IMR-90 (cell line): Measurements from ENCODE around the gene IFRD2. TPM values are rescaled to one million over a fixed set of nuclear protein-coding genes. Genes with fewer than 3 reads are reported as not detected.

ENCODE experiments used
- ATAC-seq: fragments of 200-7000 bp; cut with Tn5 transposase; 2 replicates; pipeline ENCODE4 v1.9.1; 2020; ENCODE audit warnings: low read depth, mild to moderate bottlenecking, moderate library complexity
- BruUV-seq: library from RNA; stranded (reverse); fragments of 400-500 nt; replicated peaks from 2 replicates; lab custom pipeline; 2021; lab: Mats Ljungman, UMichigan
- CTCF ChIA-PET: fragments of 300-600 bp; formaldehyde crosslinking; extraction: SDS; loops from one replicate; lab custom pipeline; 2021; ENCODE audit warnings: antibody characterized with exemption; lab: Yijun Ruan, JAX
- POLR2A ChIA-PET: fragments of 300-600 bp; sonication (Branson Sonifier 250); formaldehyde crosslinking; loops from one replicate; lab custom pipeline; 2022; ENCODE audit warnings: antibody characterized with exemption; ENCODE audit not compliant: unreplicated experiment; lab: Charles Lee
- DNase-seq: peaks from one replicate; pipeline ENCODE4 v3.0.0; 2013
- H2AFZ ChIP-seq: replicated peaks from 2 replicates; pipeline ENCODE3; 2013; ENCODE audit warnings: low read length, mild to moderate bottlenecking; ENCODE audit not compliant: poor library complexity
- H2AK5ac ChIP-seq: 2 replicates; pipeline ENCODE4 v1.6.1; 2013; ENCODE audit warnings: low read depth, low read length, inconsistent platforms
- H2AK9ac ChIP-seq: replicated peaks from 2 replicates; pipeline ENCODE3; 2013; ENCODE audit warnings: mild to moderate bottlenecking, low read depth, low read length, moderate library complexity; ENCODE audit not compliant: poor library complexity
- H2BK120ac ChIP-seq: 2 replicates; pipeline ENCODE4 v1.6.1; 2013; ENCODE audit warnings: low read depth, low read length, inconsistent platforms
- H2BK15ac ChIP-seq: 3 replicates; pipeline ENCODE4 v1.6.1; 2013; ENCODE audit warnings: low read depth, low read length, inconsistent platforms
- H2BK20ac ChIP-seq: 2 replicates; pipeline ENCODE4 v1.6.1; 2013; ENCODE audit warnings: low read depth, mild to moderate bottlenecking, inconsistent platforms, low read length, moderate library complexity
- H2BK5ac ChIP-seq: 2 replicates; pipeline ENCODE4 v1.6.1; 2013; ENCODE audit warnings: mild to moderate bottlenecking, low read depth, low read length, inconsistent platforms; ENCODE audit not compliant: poor library complexity, severe bottlenecking
- H3K14ac ChIP-seq: replicated peaks from 2 replicates; pipeline ENCODE4 v1.6.1; 2013; ENCODE audit warnings: low read depth, low read length, inconsistent platforms
- H3K18ac ChIP-seq: 2 replicates; pipeline ENCODE4 v1.6.1; 2013; ENCODE audit warnings: low read depth, low read length, control low read depth
- H3K23ac ChIP-seq: 2 replicates; pipeline ENCODE4 v1.6.1; 2013; ENCODE audit warnings: low read depth, low read length, inconsistent platforms
- H3K27ac ChIP-seq: 2 replicates; pipeline ENCODE4 v1.5.1; 2013; ENCODE audit warnings: mild to moderate bottlenecking, control low read depth, low read length; ENCODE audit not compliant: insufficient read depth
- H3K27me3 ChIP-seq: 2 replicates; pipeline ENCODE4 v1.6.1; 2013; ENCODE audit warnings: low read length; ENCODE audit not compliant: control insufficient read depth, insufficient read depth
- H3K36me3 ChIP-seq: 2 replicates; pipeline ENCODE4 v1.6.1; 2013; ENCODE audit warnings: low read length, mixed read lengths; ENCODE audit not compliant: control insufficient read depth, insufficient read depth
- H3K4ac ChIP-seq: 2 replicates; pipeline ENCODE4 v1.6.1; 2013; ENCODE audit warnings: low read depth, low read length, inconsistent platforms
- H3K4me1 ChIP-seq: 2 replicates; pipeline ENCODE4 v1.6.1; 2013; ENCODE audit warnings: low read length, mixed read lengths; ENCODE audit not compliant: control insufficient read depth, insufficient read depth
- H3K4me2 ChIP-seq: 2 replicates; pipeline ENCODE4 v1.6.1; 2013; ENCODE audit warnings: low read depth, mild to moderate bottlenecking, control low read depth, low read length, moderate library complexity
- H3K4me3 ChIP-seq: 2 replicates; pipeline ENCODE4 v1.5.1; 2013; ENCODE audit warnings: low read depth, mild to moderate bottlenecking, control low read depth, low read length, moderate library complexity; ENCODE audit not compliant: insufficient read depth
- H3K56ac ChIP-seq: 2 replicates; pipeline ENCODE4 v1.6.1; 2013; ENCODE audit warnings: low read length, inconsistent platforms; ENCODE audit not compliant: insufficient read depth; ENCODE audit errors: extremely low read depth
- H3K79me1 ChIP-seq, 2 experiments: 2 replicates each; pipeline ENCODE4 v1.6.1; 2013; ENCODE audit warnings: low read length in 2 of 2, inconsistent platforms in 1 of 2, low read depth in 1 of 2
- H3K9ac ChIP-seq: 2 replicates; pipeline ENCODE4 v1.6.1; 2013; ENCODE audit warnings: low read depth, low read length, control low read depth
- H3K9me1 ChIP-seq: 2 replicates; pipeline ENCODE4 v1.6.1; 2013; ENCODE audit warnings: low read length, inconsistent platforms; ENCODE audit not compliant: insufficient read depth
- H3K9me3 ChIP-seq: 2 replicates; pipeline ENCODE4 v1.6.1; 2013; ENCODE audit warnings: low read length; ENCODE audit not compliant: control insufficient read depth, insufficient read depth
- H4K20me1 ChIP-seq: 2 replicates; pipeline ENCODE4 v1.6.1; 2013; ENCODE audit warnings: low read length, inconsistent platforms; ENCODE audit not compliant: insufficient read depth
- H4K5ac ChIP-seq: 2 replicates; pipeline ENCODE4 v1.6.1; 2013; ENCODE audit warnings: mild to moderate bottlenecking, low read depth, low read length, control low read depth
- H4K8ac ChIP-seq, 2 experiments: 2 replicates each; pipeline ENCODE4 v1.6.1; 2013; ENCODE audit warnings: low read depth in 2 of 2, low read length in 2 of 2, control low read depth in 1 of 2, inconsistent platforms in 1 of 2
- H4K91ac ChIP-seq: 2 replicates; pipeline ENCODE4 v1.6.1; 2013; ENCODE audit warnings: low read depth, low read length, inconsistent platforms; ENCODE audit not compliant: insufficient read depth
- BHLHE40 ChIP-seq: fragments of 150-350 bp; IDR thresholded peaks from 2 replicates; pipeline ENCODE4 v1.6.1; 2016; ENCODE audit warnings: mild to moderate bottlenecking, low read depth, low read length
- MAFK ChIP-seq: IDR thresholded peaks from 2 replicates; pipeline ENCODE4 v1.6.1; 2012; ENCODE audit warnings: low read depth, low read length, improper control_type of control experiment
- MAZ ChIP-seq: IDR thresholded peaks from 2 replicates; pipeline ENCODE4 v1.6.1; 2012; ENCODE audit warnings: low read depth, mild to moderate bottlenecking, low read length, improper control_type of control experiment, moderate library complexity, borderline replicate concordance
- NFE2L2 ChIP-seq: fragments of 150-350 bp; IDR thresholded peaks from 2 replicates; pipeline ENCODE4 v1.6.1; 2016; ENCODE audit warnings: low read depth, mild to moderate bottlenecking, low read length
- POLR2A ChIP-seq: IDR thresholded peaks from 2 replicates; pipeline ENCODE4 v1.6.1; 2012; ENCODE audit warnings: mild to moderate bottlenecking, low read depth, low read length
- WGBS, 2 experiments: methylation state at CpG; one replicate each; pipeline versions ENCODE4 v1.1.5 to v1.1.7; 2013; ENCODE audit warnings: missing lambda C conversion rate in 2 of 2; ENCODE audit not compliant: insufficient read length in 1 of 2; ENCODE audit errors: extremely low coverage in 2 of 2; 5-methylcytosine and 5-hydroxymethylcytosine counted together
- dilution Hi-C: fragments of 300-500 bp; cut with HindIII; formaldehyde crosslinking; loops from one replicate; pipeline ENCODE4 v1.14.3; 2018; ENCODE audit warnings: low sequenced_read_pairs; ENCODE audit not compliant: unreplicated experiment
- in situ Hi-C: fragments of 300-500 bp; cut with MboI; formaldehyde crosslinking; loops from 3 replicates; pipeline ENCODE4 v1.14.3; 2019; ENCODE audit warnings: low sequenced_read_pairs, inconsistent platforms, mixed read lengths
- intact Hi-C: fragments of 100-400 bp; cut with micrococcal nuclease; formaldehyde crosslinking; loops from 2 replicates; pipeline ENCODE4 v1.10.0; 2022
- polyA plus RNA-seq, 3 experiments: library from polyadenylated mRNA; depleted of rRNA; stranded (reverse); fragments of >200 nt; gene quantifications; 2 replicates each; pipeline ENCODE4 v1.2.3, GENCODE V29; 2012; ENCODE audit warnings: low replicate concordance in 1 of 3
- total RNA-seq: library from RNA; depleted of rRNA; stranded (reverse); fragments of >200 nt; gene quantifications from 2 replicates; pipeline ENCODE4 v1.2.3, GENCODE V29; 2012
- TF ChIP-seq, protein P1 (sequence below): fragments of 150-350 bp; IDR thresholded peaks from 2 replicates; pipeline ENCODE4 v1.6.1; 2016; ENCODE audit warnings: low read depth, mild to moderate bottlenecking, low read length, moderate library complexity, borderline replicate concordance

Gene IFRD2
- total and polyA plus RNA-seq, 2 of the 4 experiments (the other 2 are of a cell fraction): 52.7 to 79.1 TPM

DNA sequence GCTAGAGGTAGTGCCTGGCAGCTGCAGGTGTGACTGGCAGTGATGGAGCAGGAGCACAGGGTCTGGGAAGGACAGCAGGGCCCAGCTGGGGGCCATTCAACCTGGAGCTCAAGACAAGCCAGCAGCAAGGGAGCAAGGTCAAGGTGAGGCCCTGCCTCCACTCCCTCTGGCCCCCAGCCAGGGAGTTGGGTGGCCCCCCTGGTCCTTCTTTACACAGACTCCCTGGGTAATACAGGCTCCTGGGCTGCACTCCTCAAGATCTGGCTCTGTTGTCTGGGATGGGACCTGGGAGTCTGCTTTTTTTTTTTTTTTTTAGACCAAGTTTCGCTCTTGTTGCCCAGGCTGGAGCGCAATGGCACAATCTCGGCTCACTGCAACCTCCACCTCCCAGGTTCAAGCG lies 41.7 kb downstream of the IFRD2 start:
- no peak overlapping the region for H3K4me3 ChIP-seq
- H2BK120ac ChIP-seq: no peak overlapping the region
- H2BK5ac ChIP-seq: no peak overlapping the region
- no peak overlapping the region for H3K18ac ChIP-seq
- peaks cover 92% of the 10 kb centered on the region for H4K20me1 ChIP-seq
- peaks cover 51% of the 10 kb centered on the region for H3K4me1 ChIP-seq
- H2AK5ac ChIP-seq: peak overlapping the region; percentile 69; the same call in 1 of the 2 replicates
- no peak overlapping the region for H4K8ac ChIP-seq
- H2BK20ac ChIP-seq: no peak overlapping the region
- H3K14ac ChIP-seq: no peak overlapping the region
- no peak overlapping the region for H3K9ac ChIP-seq
- peaks cover 41% of the 10 kb centered on the region for H3K36me3 ChIP-seq
- H4K5ac ChIP-seq: no peak overlapping the region
- no peaks in the 10 kb centered on the region for H3K9me3 ChIP-seq
- no peak overlapping the region for H4K91ac ChIP-seq
- no peak overlapping the region for H3K4me2 ChIP-seq
- H3K27ac ChIP-seq: no peak overlapping the region
- no CpG with 5 or more reads among the region's 4 CpGs for WGBS, 2 experiments
- no peak overlapping the region for H2AFZ ChIP-seq
- ATAC-seq (no peak), DNase-seq (no peak)
- no peak overlapping the region for H2AK9ac ChIP-seq
- ChIA-PET CTCF (no interaction called here), POLR2A (no interaction called here)
- H2BK15ac ChIP-seq: no peak overlapping the region
- no peak overlapping the region for H3K56ac ChIP-seq
- H3K4ac ChIP-seq: no peak overlapping the region
- in situ Hi-C loops: no loop called here
- BruUV-seq: no TSS peak
- intact Hi-C loops: no loop called here
- dilution Hi-C loops: no loop called here
- peaks cover 18 to 91% of the 10 kb centered on the region in 2 experiments for H3K79me1 ChIP-seq
- H3K27me3 ChIP-seq: no peaks in the 10 kb centered on the region
- no peak for TF ChIP-seq MAZ
- no peak for TF ChIP-seq NFE2L2
- TF ChIP-seq, protein P1, sequence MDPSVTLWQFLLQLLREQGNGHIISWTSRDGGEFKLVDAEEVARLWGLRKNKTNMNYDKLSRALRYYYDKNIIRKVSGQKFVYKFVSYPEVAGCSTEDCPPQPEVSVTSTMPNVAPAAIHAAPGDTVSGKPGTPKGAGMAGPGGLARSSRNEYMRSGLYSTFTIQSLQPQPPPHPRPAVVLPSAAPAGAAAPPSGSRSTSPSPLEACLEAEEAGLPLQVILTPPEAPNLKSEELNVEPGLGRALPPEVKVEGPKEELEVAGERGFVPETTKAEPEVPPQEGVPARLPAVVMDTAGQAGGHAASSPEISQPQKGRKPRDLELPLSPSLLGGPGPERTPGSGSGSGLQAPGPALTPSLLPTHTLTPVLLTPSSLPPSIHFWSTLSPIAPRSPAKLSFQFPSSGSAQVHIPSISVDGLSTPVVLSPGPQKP: no peak
- TF ChIP-seq MAFK: no peak
- TF ChIP-seq POLR2A: no peak
- no peak for TF ChIP-seq BHLHE40
- peaks cover 24% of the 10 kb centered on the region for H3K9me1 ChIP-seq
- no peak overlapping the region for H3K23ac ChIP-seq
